ENCODE data around the gene OGFOD3. TPM values are rescaled to one million over a fixed set of nuclear protein-coding genes. Genes with fewer than 3 reads are reported as not detected.

The OGFOD3 gene
- total RNA-seq, 1 experiment from 2014 or later: 53.6 TPM

DNA sequence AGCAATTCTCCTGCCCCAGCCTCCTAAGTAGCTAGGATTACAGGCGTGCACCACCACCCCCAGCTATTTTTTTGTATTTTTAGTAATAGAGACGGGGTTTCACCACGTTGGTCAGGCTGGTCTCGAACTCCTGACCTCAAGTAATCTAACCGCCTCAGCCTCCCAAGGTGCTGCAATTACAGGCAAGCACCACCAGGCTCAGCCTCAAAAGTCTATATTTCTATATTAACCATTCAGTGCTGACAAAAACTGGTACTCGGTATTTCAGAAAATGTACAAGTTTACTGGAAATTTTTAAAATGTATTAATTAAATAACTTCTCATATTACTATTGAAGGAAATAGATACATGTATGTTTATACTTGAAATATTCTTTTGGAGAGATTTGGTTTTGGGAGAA lies 1.6 kb downstream of the OGFOD3 start:
- RAD21 ChIA-PET (ENCODE audit: low non-redundant PET in 1 of 2, low total read pairs in 2 of 2, uncharacterized antibody in 2 of 2, unreplicated experiment in 2 of 2): interaction anchor here in 1 of 2 experiments (0.6 kb wide), 1 partner anchor 73 kb away, joined by 4 read pairs; no protein-coding TSS in a partner anchor
- H3K9ac ChIP-seq (ENCODE audit: low read length): no peak overlapping the region
- intact Hi-C loops (cut with micrococcal nuclease): loop anchor here (10.0 kb wide), 2 partner anchors 138 to 382 kb away; partner anchors contain the start of genes DCXR and RAC3
- H3K4me2 ChIP-seq (ENCODE audit: low read length): no peak overlapping the region
- no peak overlapping the region for H3K4me3 ChIP-seq (replicated peaks in 1 of 2; ENCODE audit: low read depth in 1 of 2, low read length in 2 of 2)
- CTCF ChIA-PET: no interaction called here
- H3K36me3 ChIP-seq (ENCODE audit: control insufficient read depth in 1 of 2, insufficient read depth in 2 of 2, low read length in 2 of 2): peaks cover 0 to 3% of the 10 kb centered on the region in 2 experiments; a peak in 1 of 4 replicates
- H3K9me2 ChIP-seq (ENCODE audit: insufficient read depth): no peaks in the 10 kb centered on the region
- no peaks in the 10 kb centered on the region; the same call in 1 of the 2 replicates for H3K79me2 ChIP-seq (ENCODE audit: insufficient read depth, low read length)
- no peaks in the 10 kb centered on the region for H3K27me3 ChIP-seq (ENCODE audit: insufficient read depth, low read length)
- no TSS peak for BruUV-seq (replicated peaks)
- peaks cover 6% of the 10 kb centered on the region; the same call in 1 of the 2 replicates for H4K20me1 ChIP-seq (ENCODE audit: insufficient read depth)
- TF ChIP-seq, protein P1, sequence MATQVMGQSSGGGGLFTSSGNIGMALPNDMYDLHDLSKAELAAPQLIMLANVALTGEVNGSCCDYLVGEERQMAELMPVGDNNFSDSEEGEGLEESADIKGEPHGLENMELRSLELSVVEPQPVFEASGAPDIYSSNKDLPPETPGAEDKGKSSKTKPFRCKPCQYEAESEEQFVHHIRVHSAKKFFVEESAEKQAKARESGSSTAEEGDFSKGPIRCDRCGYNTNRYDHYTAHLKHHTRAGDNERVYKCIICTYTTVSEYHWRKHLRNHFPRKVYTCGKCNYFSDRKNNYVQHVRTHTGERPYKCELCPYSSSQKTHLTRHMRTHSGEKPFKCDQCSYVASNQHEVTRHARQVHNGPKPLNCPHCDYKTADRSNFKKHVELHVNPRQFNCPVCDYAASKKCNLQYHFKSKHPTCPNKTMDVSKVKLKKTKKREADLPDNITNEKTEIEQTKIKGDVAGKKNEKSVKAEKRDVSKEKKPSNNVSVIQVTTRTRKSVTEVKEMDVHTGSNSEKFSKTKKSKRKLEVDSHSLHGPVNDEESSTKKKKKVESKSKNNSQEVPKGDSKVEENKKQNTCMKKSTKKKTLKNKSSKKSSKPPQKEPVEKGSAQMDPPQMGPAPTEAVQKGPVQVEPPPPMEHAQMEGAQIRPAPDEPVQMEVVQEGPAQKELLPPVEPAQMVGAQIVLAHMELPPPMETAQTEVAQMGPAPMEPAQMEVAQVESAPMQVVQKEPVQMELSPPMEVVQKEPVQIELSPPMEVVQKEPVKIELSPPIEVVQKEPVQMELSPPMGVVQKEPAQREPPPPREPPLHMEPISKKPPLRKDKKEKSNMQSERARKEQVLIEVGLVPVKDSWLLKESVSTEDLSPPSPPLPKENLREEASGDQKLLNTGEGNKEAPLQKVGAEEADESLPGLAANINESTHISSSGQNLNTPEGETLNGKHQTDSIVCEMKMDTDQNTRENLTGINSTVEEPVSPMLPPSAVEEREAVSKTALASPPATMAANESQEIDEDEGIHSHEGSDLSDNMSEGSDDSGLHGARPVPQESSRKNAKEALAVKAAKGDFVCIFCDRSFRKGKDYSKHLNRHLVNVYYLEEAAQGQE (IDR thresholded peaks at IDR 0.05; ENCODE audit: low read depth): no peak
- TF ChIP-seq CTCF (IDR thresholded peaks at IDR 0.05 in 2 of 3, conservative IDR thresholded peaks at IDR 0.05 in 1 of 3; ENCODE audit: borderline replicate concordance in 1 of 3, insufficient read depth in 1 of 3, low read depth in 2 of 3, low read length in 2 of 3) (peak in 2 of 3 experiments; percentile 29 to 30; a peak in 2 of 6 replicates), YY1 (IDR thresholded peaks at IDR 0.05; ENCODE audit: extremely low read depth, insufficient replicate concordance, low read depth, low read length) (no peak), SRF (IDR thresholded peaks at IDR 0.05; ENCODE audit: low read depth) (no peak)
- POLR2A ChIA-PET: no interaction called here
- H3K4me1 ChIP-seq (ENCODE audit: control insufficient read depth in 1 of 2, insufficient read depth in 2 of 2, low read length in 2 of 2): peaks cover 7 to 23% of the 10 kb centered on the region in 2 experiments
- no peak overlapping the region for H3K27ac ChIP-seq (ENCODE audit: low read depth, low read length)
- DNase-seq (ENCODE audit: low read depth, low spot score): no peak
- H3K9me3 ChIP-seq (ENCODE audit: control insufficient read depth in 1 of 2, insufficient read depth in 1 of 2, low read depth in 1 of 2, low read length in 2 of 2): no peaks in the 10 kb centered on the region
- no peak for ATAC-seq
- H2AFZ ChIP-seq (ENCODE audit: low read depth, low read length, poor library complexity, severe bottlenecking): no peak overlapping the region

Data from HCT116 (cell line).